ENCODE measurements around the gene ELL2. TPM values are rescaled to one million over a fixed set of nuclear protein-coding genes. Genes with fewer than 3 reads are reported as not detected.

The ELL2 gene
- total and polyA plus RNA-seq, 9 of the 15 experiments (the other 6 are each of a cell fraction or from before 2014, with no cell fraction given): 4.3 to 18.3 (median 14.5) TPM

- TF ChIP-seq ZNF146 (CRISPR knock-in tag; IDR thresholded peaks at IDR 0.05; ENCODE audit: unreplicated experiment): no peak
- TF ChIP-seq NUFIP1 (IDR thresholded peaks at IDR 0.05; ENCODE audit: partially characterized antibody): no peak
- TF ChIP-seq ZNF197 (CRISPR knock-in tag; IDR thresholded peaks at IDR 0.05; ENCODE audit: low read depth): peak; percentile 86; the same call in 1 of the 2 replicates
- no peak for TF ChIP-seq RB1 (IDR thresholded peaks at IDR 0.05; ENCODE audit: low read depth)
- no peak for TF ChIP-seq ELF1 (tag; IDR thresholded peaks at IDR 0.05)
- no peak for TF ChIP-seq MCM5 (IDR thresholded peaks at IDR 0.05; ENCODE audit: low read depth)
- no peak for TF ChIP-seq ZNF134 (CRISPR knock-in tag; conservative IDR thresholded peaks at IDR 0.05)
- TF ChIP-seq ZZZ3 (IDR thresholded peaks at IDR 0.05): no peak
- TF ChIP-seq USF2 (CRISPR knock-in tag; IDR thresholded peaks at IDR 0.05): no peak
- no peak for TF ChIP-seq JUN (IDR thresholded peaks at IDR 0.05; ENCODE audit: borderline replicate concordance, low read depth, low read length)
- no peak for TF ChIP-seq JUN (CRISPR knock-in tag; IDR thresholded peaks at IDR 0.05; ENCODE audit: borderline replicate concordance)
- TF ChIP-seq SRSF1 (IDR thresholded peaks at IDR 0.05; ENCODE audit: low read depth, low read length): no peak
- no peak for TF ChIP-seq ZFP91 (CRISPR knock-in tag; IDR thresholded peaks at IDR 0.05)
- TF ChIP-seq ETV5 (CRISPR knock-in tag; IDR thresholded peaks at IDR 0.05; ENCODE audit: low read depth): no peak
- no peak for TF ChIP-seq ZNF79 (CRISPR knock-in tag; IDR thresholded peaks at IDR 0.05; ENCODE audit: low read depth)
- TF ChIP-seq ZKSCAN1 (IDR thresholded peaks at IDR 0.05; ENCODE audit: low read depth, low read length): no peak
- TF ChIP-seq FUS (optimal IDR thresholded peaks at IDR 0.05; ENCODE audit: low read depth, low read length): no peak
- TF ChIP-seq COPS2 (conservative IDR thresholded peaks at IDR 0.05): no peak
- no peak for TF ChIP-seq ILK (tag; IDR thresholded peaks at IDR 0.05; ENCODE audit: borderline replicate concordance, low read depth)
- no peak for TF ChIP-seq ZNF174 (CRISPR knock-in tag; IDR thresholded peaks at IDR 0.05)
- TF ChIP-seq FIP1L1 (IDR thresholded peaks at IDR 0.05; ENCODE audit: low read depth, low read length, poor library complexity, severe bottlenecking): no peak
- TF ChIP-seq SLC30A9 (CRISPR knock-in tag; IDR thresholded peaks at IDR 0.05): no peak
- no peak for TF ChIP-seq ZNF140 (CRISPR knock-in tag; IDR thresholded peaks at IDR 0.05)
- no peak for TF ChIP-seq MLX (CRISPR knock-in tag; conservative IDR thresholded peaks at IDR 0.05)
- no peak for TF ChIP-seq POU5F1 (IDR thresholded peaks at IDR 0.05; ENCODE audit: borderline replicate concordance, low read depth, low read length, partially characterized antibody)
- TF ChIP-seq ZNF512 (tag; IDR thresholded peaks at IDR 0.05): no peak
- no peak for TF ChIP-seq ZNF24 (IDR thresholded peaks at IDR 0.05)
These were observed 77.1 kb downstream of the ELL2 start (continued) for GRCh38 chr5:95884511-95884910.

Measured in K562 (cell line).